ENCODE measurements around the gene SEPHS1. TPM values are rescaled to one million over a fixed set of nuclear protein-coding genes. Genes with fewer than 3 reads are reported as not detected.

The SEPHS1 gene
- total RNA-seq, 2 donors from 2014 or later = 20.7 to 22.8 TPM

DNA sequence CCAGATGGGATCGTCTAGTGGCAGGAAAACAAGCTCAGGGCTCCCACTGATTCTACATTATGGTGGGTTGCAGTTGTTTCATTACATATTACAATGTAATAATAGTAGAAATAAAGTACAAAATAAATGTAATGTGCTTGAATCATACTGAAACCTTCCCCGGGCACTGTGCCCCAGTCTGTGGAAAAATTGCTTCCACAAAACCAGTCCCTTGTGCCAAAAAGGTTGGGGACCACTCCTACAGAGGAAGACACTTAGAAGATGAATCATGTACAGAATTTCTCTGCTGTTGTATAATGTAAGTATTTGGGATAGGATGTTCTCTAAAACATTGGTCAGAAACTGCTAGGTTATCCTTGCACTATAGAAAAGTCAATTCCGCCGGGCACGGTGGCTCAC lies 36.9 kb downstream of the SEPHS1 start:
- Histone ChIP-seq H3K4me3 (no peak overlapping the region), H3K4me1 (no peaks in the 10 kb centered on the region), H3K27ac (no peak overlapping the region), H3K27me3 (no peaks in the 10 kb centered on the region), H3K9me3 (no peaks in the 10 kb centered on the region), H3K36me3 (no peaks in the 10 kb centered on the region)
- TF ChIP-seq CTCF (IDR thresholded peaks at IDR 0.05) = no peak
- no peak for DNase-seq (ENCODE audit: low spot score)

DNA sequence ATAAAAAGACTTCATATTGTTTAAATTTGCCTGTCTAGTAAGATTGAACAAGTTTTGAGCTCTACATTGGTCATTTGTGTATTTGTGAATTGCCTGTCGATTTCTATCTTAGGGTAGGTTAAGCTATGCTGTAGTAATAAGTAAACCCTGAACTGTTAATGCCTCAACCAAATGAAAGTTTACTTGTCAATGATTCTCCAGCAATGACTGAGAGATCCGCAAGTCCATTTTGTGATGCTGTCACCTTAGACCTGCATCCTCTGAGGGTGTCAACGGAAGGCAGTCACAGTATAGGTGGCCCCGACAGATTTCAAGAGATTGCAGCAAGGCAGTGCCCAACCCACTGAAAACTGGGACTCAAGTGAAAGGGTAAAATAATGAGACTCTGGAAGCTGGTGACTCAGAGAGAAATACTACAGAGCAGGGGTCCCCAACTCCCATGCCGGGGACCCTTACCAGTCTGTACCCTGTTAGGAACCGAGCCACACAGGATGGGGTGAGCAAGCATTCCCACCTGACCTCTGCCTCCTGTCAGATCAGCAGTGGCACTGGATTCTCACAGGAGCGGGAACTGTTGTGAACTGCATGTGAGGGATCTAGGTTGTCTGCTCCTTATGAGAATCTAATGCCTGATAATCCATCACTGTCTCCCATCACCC lies 37.4 kb downstream of the SEPHS1 start:
- no peaks in the 10 kb centered on the region for H3K36me3 ChIP-seq
- H3K27me3 ChIP-seq = no peaks in the 10 kb centered on the region
- H3K27ac ChIP-seq = no peak overlapping the region
- no peaks in the 10 kb centered on the region for H3K4me1 ChIP-seq
- no peak for DNase-seq (ENCODE audit: low spot score)
- no peak for TF ChIP-seq CTCF (IDR thresholded peaks at IDR 0.05)
- H3K9me3 ChIP-seq = no peaks in the 10 kb centered on the region
- H3K4me3 ChIP-seq = no peak overlapping the region

DNA sequence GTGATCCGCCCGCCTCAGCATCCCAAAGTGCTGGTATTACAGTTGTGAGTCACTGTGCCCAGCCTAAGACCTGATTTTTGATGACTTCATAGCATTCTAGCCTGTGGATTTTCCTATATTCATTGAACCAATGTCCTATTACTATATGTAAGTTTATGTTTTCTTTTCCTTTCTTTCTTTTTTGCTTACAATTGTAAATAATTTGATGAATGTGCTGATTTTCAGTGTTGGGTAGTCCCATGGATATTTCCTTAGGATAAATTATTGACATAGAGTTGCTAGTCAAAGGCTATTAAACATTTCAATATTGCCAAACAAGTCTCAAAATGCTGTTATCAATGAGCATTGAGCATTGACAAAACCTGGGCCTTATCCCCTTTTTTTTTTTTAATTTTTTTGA lies 38.3 kb downstream of the SEPHS1 start:
- Histone ChIP-seq H3K4me1 (no peaks in the 10 kb centered on the region), H3K36me3 (no peaks in the 10 kb centered on the region), H3K27ac (no peak overlapping the region), H3K9me3 (no peaks in the 10 kb centered on the region), H3K4me3 (no peak overlapping the region), H3K27me3 (no peaks in the 10 kb centered on the region)
- no peak for DNase-seq (ENCODE audit: low spot score)
- TF ChIP-seq CTCF (IDR thresholded peaks at IDR 0.05) = no peak

GRCh38 chr10:13308096-13308495 lies 40.0 kb downstream of the SEPHS1 start:
- no peak overlapping the region for H3K4me3 ChIP-seq
- no peaks in the 10 kb centered on the region for H3K9me3 ChIP-seq
- H3K36me3 ChIP-seq = no peaks in the 10 kb centered on the region
- no peaks in the 10 kb centered on the region for H3K27me3 ChIP-seq
- no peak for TF ChIP-seq CTCF (IDR thresholded peaks at IDR 0.05)
- no peak overlapping the region for H3K27ac ChIP-seq
- DNase-seq (ENCODE audit: low spot score) = no peak
- H3K4me1 ChIP-seq = no peaks in the 10 kb centered on the region

DNA sequence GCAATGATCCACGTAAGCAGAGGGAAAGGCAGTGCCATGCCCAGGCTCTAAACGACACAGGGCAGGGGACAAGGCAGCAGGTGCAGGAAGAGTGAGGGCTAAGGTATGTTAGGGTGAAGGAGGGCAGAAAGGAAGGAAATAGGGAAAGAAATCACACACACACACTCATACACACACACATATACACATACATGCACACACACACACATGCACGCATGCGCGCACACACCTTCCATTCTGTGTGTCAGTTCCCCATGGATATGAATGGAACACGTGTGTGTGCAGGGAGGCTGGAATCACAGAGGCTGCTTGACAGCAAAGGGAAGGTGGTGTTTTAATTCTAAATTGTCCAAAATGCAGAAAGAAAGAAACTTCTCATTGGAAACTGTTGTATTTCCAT lies 42.0 kb downstream of the SEPHS1 start:
- no peak overlapping the region for H3K27ac ChIP-seq
- H3K9me3 ChIP-seq = no peaks in the 10 kb centered on the region
- TF ChIP-seq CTCF (IDR thresholded peaks at IDR 0.05) = no peak
- no peaks in the 10 kb centered on the region for H3K36me3 ChIP-seq
- no peak for DNase-seq (ENCODE audit: low spot score)
- no peaks in the 10 kb centered on the region for H3K27me3 ChIP-seq
- H3K4me1 ChIP-seq = peaks cover 0 to 10% of the 10 kb centered on the region in 2 donors
- H3K4me3 ChIP-seq = no peak overlapping the region

Data from right atrium auricular region (tissue), 2 donors.